ENCODE results near the gene FOXP1. TPM values are rescaled to one million over a fixed set of nuclear protein-coding genes. Genes with fewer than 3 reads are reported as not detected.

The FOXP1 gene
- total and polyA plus RNA-seq, 12 donors, result 4.8 to 56.0 (median 43.8) TPM

DNA sequence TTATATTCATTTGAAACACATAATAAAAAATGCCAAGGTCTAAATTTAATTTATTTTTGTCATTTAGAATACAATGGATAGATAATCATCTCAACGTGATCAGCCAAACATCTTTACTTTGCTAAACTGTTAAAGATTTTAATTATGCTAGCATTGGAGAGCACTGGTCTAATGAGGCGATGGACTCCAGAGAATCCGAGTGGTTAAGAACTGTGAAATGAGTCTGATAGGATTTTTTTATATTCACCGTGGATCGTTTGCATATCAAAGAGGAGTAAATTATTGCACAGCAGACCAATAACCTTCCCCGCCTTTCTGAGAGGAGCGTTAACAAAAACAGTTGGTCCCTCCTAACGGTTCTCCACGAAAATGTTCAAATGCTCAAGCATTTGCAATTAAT is 540.8 kb downstream of the FOXP1 start:
- Histone ChIP-seq H3K27me3 (no peaks in the 10 kb centered on the region), H3K9me3 (no peaks in the 10 kb centered on the region), H3K4me1 (peaks cover 0 to 86% (median 34%) of the 10 kb centered on the region in 9 donors), H3K4me3 (no peak overlapping the region), H3K36me3 (peaks cover 0 to 99% (median 51%) of the 10 kb centered on the region in 9 donors), H3K27ac (no peak overlapping the region)
- no peak for ATAC-seq
- intact Hi-C loops (cut with DNase I), result no loop called here
- WGBS, 2 donors, result 86 to 87% methylated on average over 9 of the region's 9 CpGs
- TF ChIP-seq, protein P1, sequence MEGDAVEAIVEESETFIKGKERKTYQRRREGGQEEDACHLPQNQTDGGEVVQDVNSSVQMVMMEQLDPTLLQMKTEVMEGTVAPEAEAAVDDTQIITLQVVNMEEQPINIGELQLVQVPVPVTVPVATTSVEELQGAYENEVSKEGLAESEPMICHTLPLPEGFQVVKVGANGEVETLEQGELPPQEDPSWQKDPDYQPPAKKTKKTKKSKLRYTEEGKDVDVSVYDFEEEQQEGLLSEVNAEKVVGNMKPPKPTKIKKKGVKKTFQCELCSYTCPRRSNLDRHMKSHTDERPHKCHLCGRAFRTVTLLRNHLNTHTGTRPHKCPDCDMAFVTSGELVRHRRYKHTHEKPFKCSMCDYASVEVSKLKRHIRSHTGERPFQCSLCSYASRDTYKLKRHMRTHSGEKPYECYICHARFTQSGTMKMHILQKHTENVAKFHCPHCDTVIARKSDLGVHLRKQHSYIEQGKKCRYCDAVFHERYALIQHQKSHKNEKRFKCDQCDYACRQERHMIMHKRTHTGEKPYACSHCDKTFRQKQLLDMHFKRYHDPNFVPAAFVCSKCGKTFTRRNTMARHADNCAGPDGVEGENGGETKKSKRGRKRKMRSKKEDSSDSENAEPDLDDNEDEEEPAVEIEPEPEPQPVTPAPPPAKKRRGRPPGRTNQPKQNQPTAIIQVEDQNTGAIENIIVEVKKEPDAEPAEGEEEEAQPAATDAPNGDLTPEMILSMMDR (IDR thresholded peaks at IDR 0.05), result no peak
- no peak for DNase-seq

DNA sequence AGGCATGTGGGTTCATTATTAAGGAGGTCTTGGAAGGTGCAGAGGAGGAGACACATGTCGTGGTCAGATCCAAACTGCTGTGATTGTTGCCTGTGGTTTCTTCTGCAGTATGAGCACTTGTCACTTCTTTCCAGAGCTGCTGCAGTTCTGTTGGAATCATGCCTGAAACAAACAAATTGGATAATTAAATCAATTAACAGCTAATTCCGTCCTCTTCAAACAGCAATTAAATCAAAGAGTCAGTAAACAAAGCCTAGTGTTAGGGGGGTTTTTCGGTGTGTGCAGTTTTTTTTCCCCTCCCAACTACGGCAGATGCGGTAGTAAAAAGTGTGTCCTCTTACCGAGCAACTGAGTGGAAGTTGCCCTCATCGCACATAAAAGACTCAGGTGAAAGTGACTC is 542.2 kb downstream of the FOXP1 start:
- Histone ChIP-seq H3K4me1 (peaks cover 0 to 86% (median 23%) of the 10 kb centered on the region in 9 donors), H3K27ac (no peak overlapping the region), H3K36me3 (peaks cover 0 to 100% (median 46%) of the 10 kb centered on the region in 9 donors), H3K4me3 (no peak overlapping the region), H3K27me3 (no peaks in the 10 kb centered on the region), H3K9me3 (no peaks in the 10 kb centered on the region)
- ATAC-seq (no peak), DNase-seq (no peak)
- TF ChIP-seq, protein P1 (IDR thresholded peaks at IDR 0.05), result no peak
- 93 to 95% methylated on average over 7 of the region's 7 CpGs for WGBS, 2 donors
- intact Hi-C loops (cut with DNase I), result no loop called here

DNA sequence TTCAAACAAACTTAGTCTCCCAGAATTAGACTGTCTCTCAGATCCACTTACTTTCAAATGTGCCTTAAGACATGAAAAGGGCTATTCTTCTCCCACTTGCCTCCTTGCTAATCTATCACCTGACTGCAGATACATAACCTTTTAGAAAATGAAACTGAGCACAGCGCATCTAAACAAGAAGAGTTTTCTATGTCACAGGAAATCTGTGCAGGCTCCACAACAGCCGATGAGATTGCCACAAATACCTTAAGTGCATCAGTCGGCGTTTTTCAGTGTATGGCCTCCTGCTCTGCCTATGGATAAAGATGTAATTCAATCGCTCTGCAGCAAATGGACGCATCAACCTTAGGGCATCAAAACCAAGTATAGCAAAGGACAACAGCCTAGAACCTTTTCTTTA is 544.2 kb downstream of the FOXP1 start:
- Histone ChIP-seq H3K4me1 (peaks cover 0 to 84% (median 29%) of the 10 kb centered on the region in 9 donors), H3K9me3 (no peaks in the 10 kb centered on the region), H3K36me3 (peaks cover 0 to 97% (median 36%) of the 10 kb centered on the region in 9 donors), H3K4me3 (no peak overlapping the region), H3K27ac (no peak overlapping the region), H3K27me3 (no peaks in the 10 kb centered on the region)
- DNase-seq (no peak), ATAC-seq (no peak)
- TF ChIP-seq, protein P1 (IDR thresholded peaks at IDR 0.05), result no peak
- intact Hi-C loops (cut with DNase I), result loop anchor here in 1 of 10 donors (10.0 kb wide), 1 partner anchor 205 kb away; no protein-coding TSS in a partner anchor
- 70 to 74% methylated on average over 6 of the region's 6 CpGs for WGBS, 2 donors

DNA sequence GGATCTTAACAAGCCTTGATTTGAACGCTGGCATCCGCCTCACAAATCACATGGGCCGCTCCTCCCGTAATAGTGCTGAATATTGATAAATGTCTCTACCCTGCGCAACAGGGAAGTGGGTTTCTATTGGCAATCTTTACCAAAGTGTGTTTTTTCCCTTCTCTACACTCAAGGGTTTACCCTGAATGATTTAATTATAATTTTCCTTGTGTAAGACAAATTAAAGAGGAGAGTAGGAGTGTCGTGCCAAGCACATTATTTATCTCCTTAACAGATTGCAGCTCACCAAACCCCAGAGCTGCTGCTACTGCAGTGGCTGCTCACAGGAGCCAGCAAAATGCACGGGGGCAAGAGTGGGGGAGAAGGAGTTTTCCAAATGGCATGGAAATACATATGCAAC is 545.8 kb downstream of the FOXP1 start:
- TF ChIP-seq, protein P1 (IDR thresholded peaks at IDR 0.05), result no peak
- DNase-seq (no peak), ATAC-seq (no peak)
- intact Hi-C loops (cut with DNase I), result loop anchor here in 1 of 10 donors (10.0 kb wide), 1 partner anchor 207 kb away; no protein-coding TSS in a partner anchor
- H3K27ac ChIP-seq, result no peak overlapping the region
- H3K4me1 ChIP-seq, result peaks cover 2 to 88% (median 39%) of the 10 kb centered on the region in 9 donors
- H3K4me3 ChIP-seq, result no peak overlapping the region
- H3K9me3 ChIP-seq, result no peaks in the 10 kb centered on the region
- H3K27me3 ChIP-seq, result no peaks in the 10 kb centered on the region
- peaks cover 0 to 88% (median 29%) of the 10 kb centered on the region in 9 donors for H3K36me3 ChIP-seq
- WGBS, 2 donors, result 74 to 83% methylated on average over 7 of the region's 7 CpGs

Data from heart right ventricle (tissue), 16 donors.